HepG2 (cell line): ENCODE data around the gene UBAC1. TPM values are rescaled to one million over a fixed set of nuclear protein-coding genes. Genes with fewer than 3 reads are reported as not detected.

Experiments
- AKAP8 ChIP-seq: sonication (generic); formaldehyde crosslinking; IDR thresholded peaks from 2 replicates; pipeline ENCODE4 v1.5.1; 2020; ENCODE audit warnings: mild to moderate bottlenecking, missing genetic modification reagents
- FLYWCH1 ChIP-seq: sonication (generic); formaldehyde crosslinking; IDR thresholded peaks from 2 replicates; pipeline ENCODE4 v1.8.1; 2023; ENCODE audit warnings: mild to moderate bottlenecking, missing genetic modification reagents
- GABPB1 ChIP-seq: IDR thresholded peaks from 2 replicates; pipeline ENCODE4 v1.6.1; 2016; ENCODE audit warnings: mild to moderate bottlenecking, missing genetic modification reagents, moderate library complexity, missing compliant biosample characterization
- KLF12 ChIP-seq: sonication (generic); formaldehyde crosslinking; IDR thresholded peaks from 2 replicates; pipeline ENCODE4 v1.4.0; 2020; ENCODE audit warnings: missing genetic modification reagents, borderline replicate concordance
- PAX8 ChIP-seq: sonication (generic); formaldehyde crosslinking; IDR thresholded peaks from 2 replicates; pipeline ENCODE4 v1.8.0; 2022; ENCODE audit warnings: mild to moderate bottlenecking, missing genetic modification reagents, borderline replicate concordance
- SMARCE1 ChIP-seq: fragments of 450-650 bp; IDR thresholded peaks from 2 replicates; pipeline ENCODE4 v1.6.1; 2017; ENCODE audit warnings: borderline replicate concordance
- TBX3 ChIP-seq: fragments of 450-650 bp; IDR thresholded peaks from 2 replicates; pipeline ENCODE4 v1.6.1; 2017; ENCODE audit warnings: antibody characterized with exemption, mild to moderate bottlenecking, inconsistent platforms, borderline replicate concordance
- ZNF550 ChIP-seq: sonication (generic); formaldehyde crosslinking; IDR thresholded peaks from 2 replicates; pipeline ENCODE4 v1.4.0; 2020; ENCODE audit warnings: mild to moderate bottlenecking, missing genetic modification reagents, borderline replicate concordance
- polyA plus RNA-seq, 8 experiments: library from polyadenylated mRNA; depleted of rRNA in 3 of 8; stranded (reverse) in 7 of 8; unstranded in 1 of 8; fragments of >200 nt; fragmentation: Illumina TruSeq in 4 of 8; extraction: Trizol in 4 of 8; gene quantifications; 2 replicates each; pipeline versions ENCODE4 v1.2.1 to v1.2.3, GENCODE V29; 2011 to 2016; ENCODE audit warnings: low read depth in 4 of 8, missing spikeins in 1 of 8, mixed read lengths in 1 of 8; ENCODE audit not compliant: insufficient read depth in 1 of 8
- total RNA-seq, 5 experiments: library from RNA; depleted of rRNA; stranded (reverse); fragments of >200 nt; fragmentation: Illumina TruSeq; extraction: Trizol; gene quantifications; 2 replicates each; pipeline ENCODE4 v1.2.3, GENCODE V29; 2016; ENCODE audit warnings: low read depth in 1 of 5
- TF ChIP-seq, protein P1 (sequence below): sonication (generic); formaldehyde crosslinking; IDR thresholded peaks from 2 replicates; pipeline ENCODE4 v1.5.1; 2020; ENCODE audit warnings: mild to moderate bottlenecking, missing genetic modification reagents, moderate library complexity
- TF ChIP-seq, protein P2 (sequence below): sonication (generic); formaldehyde crosslinking; IDR thresholded peaks from 2 replicates; pipeline ENCODE4 v1.4.0; 2020; ENCODE audit warnings: mild to moderate bottlenecking, missing genetic modification reagents
- TF ChIP-seq, protein P3 (sequence below), 2 experiments: sonication (generic) in 1 of 2; formaldehyde crosslinking in 1 of 2; IDR thresholded peaks; 2 replicates each; pipeline versions ENCODE4 v1.5.1 to v1.6.1; 2011 to 2020; ENCODE audit warnings: borderline replicate concordance in 1 of 2, low read depth in 1 of 2, low read length in 1 of 2, mild to moderate bottlenecking in 1 of 2, missing genetic modification reagents in 1 of 2, moderate library complexity in 1 of 2
- TF ChIP-seq, protein P4 (sequence below): sonication (generic); formaldehyde crosslinking; IDR thresholded peaks from 2 replicates; pipeline ENCODE4 v1.4.0; 2020; ENCODE audit warnings: missing genetic modification reagents, mild to moderate bottlenecking, borderline replicate concordance
- TF ChIP-seq, protein P5 (sequence below): sonication (generic); formaldehyde crosslinking; conservative IDR thresholded peaks from 2 replicates; pipeline ENCODE4 v1.4.0; 2020; ENCODE audit warnings: missing genetic modification reagents

Gene UBAC1
- total and polyA plus RNA-seq, 2 of the 13 experiments (the other 11 are each of a cell fraction or from before 2014, with no cell fraction given): 32.2 to 34.1 TPM

DNA sequence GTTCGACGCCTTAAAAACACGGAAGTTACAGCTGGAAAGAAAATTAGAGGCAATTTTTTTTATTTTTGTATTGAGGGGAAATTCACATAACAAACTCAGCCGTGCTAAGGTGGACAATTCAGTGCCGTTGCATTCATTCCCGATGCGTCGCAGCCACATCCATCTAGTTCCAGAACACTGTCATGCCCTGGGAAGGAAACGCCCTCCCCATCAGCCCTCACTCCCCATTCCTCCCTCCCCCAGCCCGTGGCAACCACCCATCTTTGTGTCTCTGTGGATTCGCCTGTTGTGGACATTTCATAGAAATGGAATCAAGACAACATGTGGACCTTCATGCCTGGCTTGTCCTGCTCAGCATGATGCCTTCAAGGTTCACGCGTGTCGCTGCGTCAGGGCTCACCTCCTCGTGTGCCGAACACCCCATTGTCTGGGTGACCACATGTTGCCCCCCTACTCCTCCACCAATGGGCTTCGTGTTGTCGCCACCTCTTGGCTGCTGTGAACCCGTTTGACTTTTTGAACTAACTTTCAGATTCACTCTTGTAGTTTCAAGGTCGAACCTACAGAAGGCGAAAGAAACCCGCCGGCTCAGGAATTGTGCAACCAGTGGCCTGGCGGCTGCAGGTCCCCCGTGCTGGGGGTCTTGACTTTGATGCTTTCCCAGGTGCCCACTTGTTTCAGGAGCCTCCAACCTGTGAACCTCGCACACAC is 36.4 kb downstream of the UBAC1 start (continued):
- TF ChIP-seq, protein P1, sequence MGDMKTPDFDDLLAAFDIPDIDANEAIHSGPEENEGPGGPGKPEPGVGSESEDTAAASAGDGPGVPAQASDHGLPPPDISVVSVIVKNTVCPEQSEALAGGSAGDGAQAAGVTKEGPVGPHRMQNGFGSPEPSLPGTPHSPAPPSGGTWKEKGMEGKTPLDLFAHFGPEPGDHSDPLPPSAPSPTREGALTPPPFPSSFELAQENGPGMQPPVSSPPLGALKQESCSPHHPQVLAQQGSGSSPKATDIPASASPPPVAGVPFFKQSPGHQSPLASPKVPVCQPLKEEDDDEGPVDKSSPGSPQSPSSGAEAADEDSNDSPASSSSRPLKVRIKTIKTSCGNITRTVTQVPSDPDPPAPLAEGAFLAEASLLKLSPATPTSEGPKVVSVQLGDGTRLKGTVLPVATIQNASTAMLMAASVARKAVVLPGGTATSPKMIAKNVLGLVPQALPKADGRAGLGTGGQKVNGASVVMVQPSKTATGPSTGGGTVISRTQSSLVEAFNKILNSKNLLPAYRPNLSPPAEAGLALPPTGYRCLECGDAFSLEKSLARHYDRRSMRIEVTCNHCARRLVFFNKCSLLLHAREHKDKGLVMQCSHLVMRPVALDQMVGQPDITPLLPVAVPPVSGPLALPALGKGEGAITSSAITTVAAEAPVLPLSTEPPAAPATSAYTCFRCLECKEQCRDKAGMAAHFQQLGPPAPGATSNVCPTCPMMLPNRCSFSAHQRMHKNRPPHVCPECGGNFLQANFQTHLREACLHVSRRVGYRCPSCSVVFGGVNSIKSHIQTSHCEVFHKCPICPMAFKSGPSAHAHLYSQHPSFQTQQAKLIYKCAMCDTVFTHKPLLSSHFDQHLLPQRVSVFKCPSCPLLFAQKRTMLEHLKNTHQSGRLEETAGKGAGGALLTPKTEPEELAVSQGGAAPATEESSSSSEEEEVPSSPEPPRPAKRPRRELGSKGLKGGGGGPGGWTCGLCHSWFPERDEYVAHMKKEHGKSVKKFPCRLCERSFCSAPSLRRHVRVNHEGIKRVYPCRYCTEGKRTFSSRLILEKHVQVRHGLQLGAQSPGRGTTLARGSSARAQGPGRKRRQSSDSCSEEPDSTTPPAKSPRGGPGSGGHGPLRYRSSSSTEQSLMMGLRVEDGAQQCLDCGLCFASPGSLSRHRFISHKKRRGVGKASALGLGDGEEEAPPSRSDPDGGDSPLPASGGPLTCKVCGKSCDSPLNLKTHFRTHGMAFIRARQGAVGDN: peak; percentile 39
- TF ChIP-seq GABPB1 (CRISPR knock-in tag) (no peak), AKAP8 (CRISPR knock-in tag) (0 out of 2 replicates have a peak, but pooled peaks have one; percentile 22), SMARCE1 (no peak), KLF12 (CRISPR knock-in tag) (no peak), PAX8 (CRISPR knock-in tag) (no peak), ZNF550 (CRISPR knock-in tag) (no peak), FLYWCH1 (no peak), TBX3 (no peak)
- TF ChIP-seq, protein P2, sequence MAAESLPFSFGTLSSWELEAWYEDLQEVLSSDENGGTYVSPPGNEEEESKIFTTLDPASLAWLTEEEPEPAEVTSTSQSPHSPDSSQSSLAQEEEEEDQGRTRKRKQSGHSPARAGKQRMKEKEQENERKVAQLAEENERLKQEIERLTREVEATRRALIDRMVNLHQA (CRISPR knock-in tag): no peak
- TF ChIP-seq, protein P3, sequence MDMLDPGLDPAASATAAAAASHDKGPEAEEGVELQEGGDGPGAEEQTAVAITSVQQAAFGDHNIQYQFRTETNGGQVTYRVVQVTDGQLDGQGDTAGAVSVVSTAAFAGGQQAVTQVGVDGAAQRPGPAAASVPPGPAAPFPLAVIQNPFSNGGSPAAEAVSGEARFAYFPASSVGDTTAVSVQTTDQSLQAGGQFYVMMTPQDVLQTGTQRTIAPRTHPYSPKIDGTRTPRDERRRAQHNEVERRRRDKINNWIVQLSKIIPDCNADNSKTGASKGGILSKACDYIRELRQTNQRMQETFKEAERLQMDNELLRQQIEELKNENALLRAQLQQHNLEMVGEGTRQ (IDR thresholded peaks at IDR 0.05; ENCODE audit: low read depth, low read length): no peak
- TF ChIP-seq, protein P3 (CRISPR knock-in tag; IDR thresholded peaks at IDR 0.05; ENCODE audit: borderline replicate concordance): no peak
- TF ChIP-seq, protein P4, sequence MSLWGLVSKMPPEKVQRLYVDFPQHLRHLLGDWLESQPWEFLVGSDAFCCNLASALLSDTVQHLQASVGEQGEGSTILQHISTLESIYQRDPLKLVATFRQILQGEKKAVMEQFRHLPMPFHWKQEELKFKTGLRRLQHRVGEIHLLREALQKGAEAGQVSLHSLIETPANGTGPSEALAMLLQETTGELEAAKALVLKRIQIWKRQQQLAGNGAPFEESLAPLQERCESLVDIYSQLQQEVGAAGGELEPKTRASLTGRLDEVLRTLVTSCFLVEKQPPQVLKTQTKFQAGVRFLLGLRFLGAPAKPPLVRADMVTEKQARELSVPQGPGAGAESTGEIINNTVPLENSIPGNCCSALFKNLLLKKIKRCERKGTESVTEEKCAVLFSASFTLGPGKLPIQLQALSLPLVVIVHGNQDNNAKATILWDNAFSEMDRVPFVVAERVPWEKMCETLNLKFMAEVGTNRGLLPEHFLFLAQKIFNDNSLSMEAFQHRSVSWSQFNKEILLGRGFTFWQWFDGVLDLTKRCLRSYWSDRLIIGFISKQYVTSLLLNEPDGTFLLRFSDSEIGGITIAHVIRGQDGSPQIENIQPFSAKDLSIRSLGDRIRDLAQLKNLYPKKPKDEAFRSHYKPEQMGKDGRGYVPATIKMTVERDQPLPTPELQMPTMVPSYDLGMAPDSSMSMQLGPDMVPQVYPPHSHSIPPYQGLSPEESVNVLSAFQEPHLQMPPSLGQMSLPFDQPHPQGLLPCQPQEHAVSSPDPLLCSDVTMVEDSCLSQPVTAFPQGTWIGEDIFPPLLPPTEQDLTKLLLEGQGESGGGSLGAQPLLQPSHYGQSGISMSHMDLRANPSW (CRISPR knock-in tag): no peak
- TF ChIP-seq, protein P5, sequence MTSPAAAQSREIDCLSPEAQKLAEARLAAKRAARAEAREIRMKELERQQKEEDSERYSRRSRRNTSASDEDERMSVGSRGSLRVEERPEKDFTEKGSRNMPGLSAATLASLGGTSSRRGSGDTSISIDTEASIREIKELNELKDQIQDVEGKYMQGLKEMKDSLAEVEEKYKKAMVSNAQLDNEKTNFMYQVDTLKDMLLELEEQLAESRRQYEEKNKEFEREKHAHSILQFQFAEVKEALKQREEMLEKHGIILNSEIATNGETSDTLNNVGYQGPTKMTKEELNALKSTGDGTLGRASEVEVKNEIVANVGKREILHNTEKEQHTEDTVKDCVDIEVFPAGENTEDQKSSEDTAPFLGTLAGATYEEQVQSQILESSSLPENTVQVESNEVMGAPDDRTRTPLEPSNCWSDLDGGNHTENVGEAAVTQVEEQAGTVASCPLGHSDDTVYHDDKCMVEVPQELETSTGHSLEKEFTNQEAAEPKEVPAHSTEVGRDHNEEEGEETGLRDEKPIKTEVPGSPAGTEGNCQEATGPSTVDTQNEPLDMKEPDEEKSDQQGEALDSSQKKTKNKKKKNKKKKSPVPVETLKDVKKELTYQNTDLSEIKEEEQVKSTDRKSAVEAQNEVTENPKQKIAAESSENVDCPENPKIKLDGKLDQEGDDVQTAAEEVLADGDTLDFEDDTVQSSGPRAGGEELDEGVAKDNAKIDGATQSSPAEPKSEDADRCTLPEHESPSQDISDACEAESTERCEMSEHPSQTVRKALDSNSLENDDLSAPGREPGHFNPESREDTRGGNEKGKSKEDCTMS (CRISPR knock-in tag): no peak
